MM.1S (cell line): ENCODE results near the gene GSTT2B.

Source experiments
- CTCF ChIP-seq: fragments of 300-600 bp; sonication (generic); IDR thresholded peaks from 2 replicates; pipeline ENCODE4 v1.5.1; 2016; ENCODE audit warnings: antibody characterized with exemption, low read length, mixed read lengths
- EZH2 ChIP-seq: fragments of 300-600 bp; sonication (generic); optimal IDR thresholded peaks from 2 replicates; pipeline ENCODE3; 2017; ENCODE audit warnings: low read depth, mild to moderate bottlenecking, antibody characterized with exemption, low read length, mixed read lengths
- EZH2phosphoT487 ChIP-seq: fragments of 300-600 bp; sonication (generic); IDR thresholded peaks from 2 replicates; pipeline ENCODE4 v1.6.1; 2018; ENCODE audit warnings: antibody characterized with exemption, low read length

DNA sequence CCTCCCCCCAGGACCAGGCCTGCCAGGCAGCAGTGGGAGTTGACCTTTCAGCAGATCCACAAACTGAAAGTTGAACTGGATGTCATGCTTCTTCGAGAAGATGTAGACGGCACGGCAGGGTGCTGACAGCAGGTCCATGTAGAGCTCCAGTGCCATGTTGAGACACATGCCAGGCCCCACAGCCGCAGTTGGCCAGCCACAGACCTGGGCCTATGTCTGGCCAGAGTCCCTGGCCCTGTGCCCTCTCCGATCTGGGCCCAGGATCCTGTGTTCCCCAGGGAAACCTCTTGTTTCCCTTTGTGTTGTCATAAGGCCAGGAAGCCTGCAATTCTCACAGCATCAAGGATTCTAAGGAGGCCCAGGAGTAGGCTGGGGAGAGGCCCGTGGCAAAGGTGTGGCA lies 44.2 kb upstream of the GSTT2B start, which contains the start of gene GSTT4:
- TF ChIP-seq CTCF (no peak), EZH2phosphoT487 (no peak), EZH2 (no peak)
